Astrocyte (in vitro differentiated cells and primary cell): Measurements from ENCODE around the gene SUGCT. TPM values are rescaled to one million over a fixed set of nuclear protein-coding genes. Genes with fewer than 3 reads are reported as not detected.

ENCODE experiments used
- DNase-seq: peaks from one replicate; pipeline ENCODE4 v3.0.0-alpha.2; 2010; ENCODE audit warnings: low read depth
- FAIRE-seq: peaks from 2 replicates; lab custom pipeline; 2011; peaks lifted over from hg19 to GRCh38; lab: Jason Lieb, UNC
- H2AFZ ChIP-seq: 2 replicates; pipeline ENCODE4 v1.6.0; 2012; ENCODE audit warnings: low read depth, low read length, inconsistent platforms
- H3K27ac ChIP-seq: 2 replicates; pipeline ENCODE4 v1.5.1; 2011; ENCODE audit warnings: low read depth, low read length, inconsistent platforms
- H3K27me3 ChIP-seq: 2 replicates; pipeline ENCODE4 v1.6.0; 2011; ENCODE audit warnings: low read length, inconsistent platforms; ENCODE audit not compliant: insufficient read depth
- H3K36me3 ChIP-seq: 2 replicates; pipeline ENCODE4 v1.5.1; 2011; ENCODE audit warnings: low read length, inconsistent platforms; ENCODE audit not compliant: insufficient read depth
- H3K4me1 ChIP-seq: 2 replicates; pipeline ENCODE4 v1.5.1; 2011; ENCODE audit warnings: low read length, inconsistent platforms; ENCODE audit not compliant: insufficient read depth
- H3K4me2 ChIP-seq: 2 replicates; pipeline ENCODE4 v1.6.0; 2012; ENCODE audit warnings: low read length, inconsistent platforms
- H3K4me3 ChIP-seq: 2 replicates; pipeline ENCODE4 v1.5.1; 2011; ENCODE audit warnings: low read depth, mild to moderate bottlenecking, low read length, inconsistent platforms; ENCODE audit not compliant: insufficient read depth
- H3K79me2 ChIP-seq: 2 replicates; pipeline ENCODE4 v1.6.0; 2012; ENCODE audit warnings: mild to moderate bottlenecking, low read length, inconsistent platforms; ENCODE audit not compliant: insufficient read depth
- H3K9ac ChIP-seq: 2 replicates; pipeline ENCODE4 v1.6.0; 2012; ENCODE audit warnings: mild to moderate bottlenecking, low read length, inconsistent platforms
- H3K9me3 ChIP-seq: 2 replicates; pipeline ENCODE4 v1.5.1; 2012; ENCODE audit warnings: low read depth, mild to moderate bottlenecking, low read length, inconsistent platforms; ENCODE audit not compliant: insufficient read depth
- H4K20me1 ChIP-seq: 2 replicates; pipeline ENCODE4 v1.6.0; 2012; ENCODE audit warnings: low read length, inconsistent platforms; ENCODE audit not compliant: insufficient read depth
- H3K27ac Mint-ChIP-seq: one replicate; pipeline ENCODE4 v1.8.0; 2021; ENCODE audit warnings: mild to moderate bottlenecking, mixed read lengths; ENCODE audit not compliant: unreplicated experiment
- H3K27me3 Mint-ChIP-seq: one replicate; pipeline ENCODE4 v1.8.0; 2021; ENCODE audit warnings: low read depth, mixed read lengths; ENCODE audit not compliant: unreplicated experiment
- H3K36me3 Mint-ChIP-seq: one replicate; pipeline ENCODE4 v1.8.0; 2021; ENCODE audit warnings: low read depth, mixed read lengths; ENCODE audit not compliant: unreplicated experiment
- H3K4me1 Mint-ChIP-seq: one replicate; pipeline ENCODE4 v1.8.0; 2021; ENCODE audit warnings: low read depth, mixed read lengths; ENCODE audit not compliant: unreplicated experiment
- H3K4me3 Mint-ChIP-seq: one replicate; pipeline ENCODE4 v1.8.0; 2021; ENCODE audit warnings: mild to moderate bottlenecking, moderate library complexity, mixed read lengths; ENCODE audit not compliant: unreplicated experiment
- H3K9me3 Mint-ChIP-seq: one replicate; pipeline ENCODE4 v1.8.0; 2021; ENCODE audit warnings: mild to moderate bottlenecking, mixed read lengths; ENCODE audit not compliant: unreplicated experiment
- CTCF ChIP-seq: IDR thresholded peaks from 2 replicates; pipeline ENCODE4 v1.5.1; 2011; ENCODE audit warnings: low read depth, mild to moderate bottlenecking, inconsistent platforms, low read length, moderate library complexity; ENCODE audit not compliant: insufficient read depth
- EZH2 ChIP-seq: IDR thresholded peaks from 2 replicates; pipeline ENCODE4 v1.6.1; 2012; ENCODE audit warnings: mild to moderate bottlenecking, low read length, inconsistent platforms; ENCODE audit not compliant: insufficient read depth
- total RNA-seq: library from RNA; stranded (reverse); gene quantifications from 2 replicates; pipeline ENCODE4 v1.2.1, GENCODE V29; 2021

The SUGCT gene
- total RNA-seq, 1 donor from 2014 or later = 15.5 TPM

GRCh38 chr7:40223451-40224127 lies 88.8 kb downstream of the SUGCT start:
- Mint-ChIP-seq H3K27me3 (no peaks in the 10 kb centered on the region), H3K36me3 (peaks cover 2% of the 10 kb centered on the region), H3K27ac (peak overlapping the region; percentile 89), H3K4me1 (peaks cover 50% of the 10 kb centered on the region), H3K4me3 (peak overlapping the region; percentile 45), H3K9me3 (no peaks in the 10 kb centered on the region)
- no peaks in the 10 kb centered on the region for H3K27me3 ChIP-seq
- H3K4me2 ChIP-seq = no peak overlapping the region
- H2AFZ ChIP-seq = no peak overlapping the region
- no peak overlapping the region for H3K27ac ChIP-seq
- no peaks in the 10 kb centered on the region for H3K36me3 ChIP-seq
- H3K9me3 ChIP-seq = no peaks in the 10 kb centered on the region
- no peak overlapping the region for H3K9ac ChIP-seq
- H3K79me2 ChIP-seq = no peaks in the 10 kb centered on the region
- FAIRE-seq (no peak), DNase-seq (no peak)
- TF ChIP-seq CTCF (no peak), EZH2 (no peak)
- no peak overlapping the region for H3K4me3 ChIP-seq
- H3K4me1 ChIP-seq = peaks cover 33% of the 10 kb centered on the region
- H4K20me1 ChIP-seq = no peaks in the 10 kb centered on the region

- H3K27me3 Mint-ChIP-seq = no peaks in the 10 kb centered on the region
- peak; percentile 20 for FAIRE-seq
- Histone ChIP-seq H3K27me3 (no peaks in the 10 kb centered on the region), H4K20me1 (no peaks in the 10 kb centered on the region), H3K4me2 (no peak overlapping the region), H3K9ac (peak overlapping the region; percentile 15), H3K79me2 (no peaks in the 10 kb centered on the region), H3K4me3 (no peak overlapping the region), H3K9me3 (no peaks in the 10 kb centered on the region), H2AFZ (peak overlapping the region; percentile 8), H3K27ac (peak overlapping the region; percentile 58), H3K36me3 (no peaks in the 10 kb centered on the region), H3K4me1 (no peaks in the 10 kb centered on the region)
- peak; percentile 51 for DNase-seq
- no peak overlapping the region for H3K4me3 Mint-ChIP-seq
- H3K9me3 Mint-ChIP-seq = no peaks in the 10 kb centered on the region
- no peaks in the 10 kb centered on the region for H3K36me3 Mint-ChIP-seq
- no peak for TF ChIP-seq EZH2
- no peak for TF ChIP-seq CTCF
- H3K4me1 Mint-ChIP-seq = peaks cover 8% of the 10 kb centered on the region
- no peak overlapping the region for H3K27ac Mint-ChIP-seq
These were observed 95.3 kb downstream of the SUGCT start for GRCh38 chr7:40230101-40230500.

- no peak overlapping the region for H3K27ac ChIP-seq
- Mint-ChIP-seq H3K27ac (peak overlapping the region; percentile 69), H3K9me3 (no peaks in the 10 kb centered on the region), H3K4me1 (peaks cover 4% of the 10 kb centered on the region), H3K27me3 (no peaks in the 10 kb centered on the region), H3K36me3 (no peaks in the 10 kb centered on the region), H3K4me3 (no peak overlapping the region)
- H4K20me1 ChIP-seq = no peaks in the 10 kb centered on the region
- H3K36me3 ChIP-seq = no peaks in the 10 kb centered on the region
- H3K4me2 ChIP-seq = no peak overlapping the region
- H3K4me3 ChIP-seq = no peak overlapping the region
- DNase-seq (peak; percentile 47), FAIRE-seq (no peak)
- peak overlapping the region; percentile 17 for H3K9ac ChIP-seq
- no peaks in the 10 kb centered on the region for H3K79me2 ChIP-seq
- no peaks in the 10 kb centered on the region for H3K4me1 ChIP-seq
- no peaks in the 10 kb centered on the region for H3K27me3 ChIP-seq
- H2AFZ ChIP-seq = no peak overlapping the region
- no peaks in the 10 kb centered on the region for H3K9me3 ChIP-seq
- TF ChIP-seq EZH2 (no peak), CTCF (no peak)
These were observed 97.0 kb downstream of the SUGCT start for GRCh38 chr7:40231796-40232195.
